Left ventricle myocardium inferior (tissue), 1 donor: ENCODE data around the gene SPACA7. TPM values are rescaled to one million over a fixed set of nuclear protein-coding genes. Genes with fewer than 3 reads are reported as not detected.

Source experiments
- DNase-seq: peaks from one replicate; pipeline ENCODE4 v3.0.0-alpha.2; 2020
- H3K27ac ChIP-seq: fragments of 200-600 bp; replicated peaks from 2 replicates; pipeline ENCODE4 v1.8.0; 2021
- H3K27me3 ChIP-seq: fragments of 200-600 bp; 2 replicates; pipeline ENCODE4 v1.8.0; 2021; ENCODE audit warnings: low read depth
- H3K36me3 ChIP-seq: fragments of 200-600 bp; 2 replicates; pipeline ENCODE4 v1.8.0; 2021
- H3K4me1 ChIP-seq: fragments of 200-600 bp; 2 replicates; pipeline ENCODE4 v1.8.0; 2021
- H3K4me3 ChIP-seq: fragments of 200-600 bp; 2 replicates; pipeline ENCODE4 v1.8.0; 2021; ENCODE audit warnings: mild to moderate bottlenecking, moderate library complexity
- H3K9me3 ChIP-seq: fragments of 200-600 bp; replicated peaks from 2 replicates; pipeline ENCODE4 v1.8.0; 2021
- CTCF ChIP-seq: fragments of 200-600 bp; IDR thresholded peaks from 2 replicates; pipeline ENCODE4 v1.8.0; 2021; ENCODE audit warnings: antibody characterized with exemption, mild to moderate bottlenecking, borderline replicate concordance
- intact Hi-C: fragments of 100-400 bp; cut with micrococcal nuclease; formaldehyde crosslinking; loops from one replicate; pipeline ENCODE4 v1.11.0; 2022
- total RNA-seq: library from RNA; stranded (reverse); fragmentation: NEBNext Ultra II Directional; extraction: Animal tissue kit (Norgen Biotek cat#: 25700); gene quantifications from one replicate; pipeline ENCODE4 v1.2.1, GENCODE V29; 2021
- donor health status: DM: no; HTN: yes; CAD: no; lungs with severe emphysema.

The SPACA7 gene
- total RNA-seq, 1 donor from 2014 or later: not detected

- H3K36me3 ChIP-seq: no peaks in the 10 kb centered on the region
- H3K27me3 ChIP-seq: peaks cover 86% of the 10 kb centered on the region
- no peak for DNase-seq
- no peak overlapping the region for H3K4me3 ChIP-seq
- TF ChIP-seq CTCF: no peak
- intact Hi-C loops: no loop called here
- no peaks in the 10 kb centered on the region for H3K9me3 ChIP-seq
- H3K27ac ChIP-seq: no peak overlapping the region
- no peaks in the 10 kb centered on the region for H3K4me1 ChIP-seq
Observed at GRCh38 chr13:112450904-112451240, 74.7 kb downstream of the SPACA7 start.

GRCh38 chr13:112451512-112452379 is 75.6 kb downstream of the SPACA7 start:
- no peak for DNase-seq
- H3K36me3 ChIP-seq: no peaks in the 10 kb centered on the region
- intact Hi-C loops: no loop called here
- H3K4me3 ChIP-seq: no peak overlapping the region
- H3K27ac ChIP-seq: no peak overlapping the region
- H3K27me3 ChIP-seq: peaks cover 84% of the 10 kb centered on the region
- no peaks in the 10 kb centered on the region for H3K4me1 ChIP-seq
- H3K9me3 ChIP-seq: no peaks in the 10 kb centered on the region
- no peak for TF ChIP-seq CTCF

- H3K27me3 ChIP-seq: peaks cover 76% of the 10 kb centered on the region
- no peak for DNase-seq
- intact Hi-C loops: no loop called here
- no peaks in the 10 kb centered on the region for H3K36me3 ChIP-seq
- no peak for TF ChIP-seq CTCF
- no peak overlapping the region for H3K27ac ChIP-seq
- H3K4me1 ChIP-seq: no peaks in the 10 kb centered on the region
- no peak overlapping the region for H3K4me3 ChIP-seq
- no peaks in the 10 kb centered on the region for H3K9me3 ChIP-seq
Observed at GRCh38 chr13:112452380-112453206, 76.4 kb downstream of the SPACA7 start.

GRCh38 chr13:112453207-112453829 is 77.2 kb downstream of the SPACA7 start:
- DNase-seq: no peak
- intact Hi-C loops: no loop called here

More at GRCh38 chr13:112453207-112453829, 77.2 kb downstream of the SPACA7 start:
- no peaks in the 10 kb centered on the region for H3K4me1 ChIP-seq
- no peaks in the 10 kb centered on the region for H3K36me3 ChIP-seq
- TF ChIP-seq CTCF: no peak
- H3K27me3 ChIP-seq: peaks cover 69% of the 10 kb centered on the region
- H3K27ac ChIP-seq: no peak overlapping the region
- H3K9me3 ChIP-seq: no peaks in the 10 kb centered on the region
- no peak overlapping the region for H3K4me3 ChIP-seq
